Gastroesophageal sphincter (tissue), 3 donors: ENCODE data around the gene PKIG.

ENCODE experiments used
- POLR2A ChIP-seq, 2 donors: fragments of 450-650 bp; IDR thresholded peaks; one replicate each; pipeline ENCODE4 v1.6.1; 2017; ENCODE audit warnings: antibody characterized with exemption in 2 of 2, mild to moderate bottlenecking in 2 of 2, moderate library complexity in 1 of 2
- POLR2AphosphoS5 ChIP-seq: sonication (generic); formaldehyde crosslinking; IDR thresholded peaks from one replicate; pipeline ENCODE4 v1.6.1; 2017; ENCODE audit warnings: antibody characterized with exemption
- TF ChIP-seq, protein P1 (sequence below), 4 experiments: fragments of 200-600 bp in 2 of 4; fragments of 450-650 bp in 2 of 4; sonication (generic) in 1 of 4; IDR thresholded peaks; one replicate each; pipeline ENCODE4 v1.5.1; 2017 to 2019; ENCODE audit warnings: antibody characterized with exemption in 4 of 4, mild to moderate bottlenecking in 2 of 4, moderate library complexity in 2 of 4

DNA sequence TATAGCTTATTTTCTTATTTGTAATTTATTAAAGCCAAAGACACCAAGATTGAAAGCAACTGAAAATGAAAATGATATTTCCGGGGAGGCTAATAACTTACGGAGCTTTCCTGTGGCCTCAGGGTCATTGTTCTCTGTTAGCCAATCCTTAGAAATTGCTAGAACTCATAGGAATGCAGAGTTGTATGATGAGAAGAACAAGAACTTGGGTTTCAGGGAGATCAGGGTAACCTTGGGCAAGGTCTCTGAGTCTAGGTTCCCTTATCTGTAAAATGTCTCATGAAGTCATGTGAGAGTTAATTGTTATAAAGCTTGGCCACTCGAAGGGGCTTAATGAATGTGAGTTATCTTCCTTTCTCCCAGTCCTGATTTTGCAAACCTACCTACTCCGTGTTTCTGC lies 40.4 kb upstream of the PKIG start:
- TF ChIP-seq, protein P1, sequence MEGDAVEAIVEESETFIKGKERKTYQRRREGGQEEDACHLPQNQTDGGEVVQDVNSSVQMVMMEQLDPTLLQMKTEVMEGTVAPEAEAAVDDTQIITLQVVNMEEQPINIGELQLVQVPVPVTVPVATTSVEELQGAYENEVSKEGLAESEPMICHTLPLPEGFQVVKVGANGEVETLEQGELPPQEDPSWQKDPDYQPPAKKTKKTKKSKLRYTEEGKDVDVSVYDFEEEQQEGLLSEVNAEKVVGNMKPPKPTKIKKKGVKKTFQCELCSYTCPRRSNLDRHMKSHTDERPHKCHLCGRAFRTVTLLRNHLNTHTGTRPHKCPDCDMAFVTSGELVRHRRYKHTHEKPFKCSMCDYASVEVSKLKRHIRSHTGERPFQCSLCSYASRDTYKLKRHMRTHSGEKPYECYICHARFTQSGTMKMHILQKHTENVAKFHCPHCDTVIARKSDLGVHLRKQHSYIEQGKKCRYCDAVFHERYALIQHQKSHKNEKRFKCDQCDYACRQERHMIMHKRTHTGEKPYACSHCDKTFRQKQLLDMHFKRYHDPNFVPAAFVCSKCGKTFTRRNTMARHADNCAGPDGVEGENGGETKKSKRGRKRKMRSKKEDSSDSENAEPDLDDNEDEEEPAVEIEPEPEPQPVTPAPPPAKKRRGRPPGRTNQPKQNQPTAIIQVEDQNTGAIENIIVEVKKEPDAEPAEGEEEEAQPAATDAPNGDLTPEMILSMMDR (IDR thresholded peaks at IDR 0.05) = no peak
- TF ChIP-seq POLR2A (IDR thresholded peaks at IDR 0.05) (no peak), POLR2AphosphoS5 (no peak)
